CD4-positive, alpha-beta T cell treated with Interleukin-1 beta for 1 hour (primary cell): ENCODE data around the gene SH3RF3.

Source experiments
- DNase-seq, 2 donors: peaks; one replicate each; pipeline ENCODE4 v3.0.0-alpha.2; 2020 to 2022

The SH3RF3 gene

DNA sequence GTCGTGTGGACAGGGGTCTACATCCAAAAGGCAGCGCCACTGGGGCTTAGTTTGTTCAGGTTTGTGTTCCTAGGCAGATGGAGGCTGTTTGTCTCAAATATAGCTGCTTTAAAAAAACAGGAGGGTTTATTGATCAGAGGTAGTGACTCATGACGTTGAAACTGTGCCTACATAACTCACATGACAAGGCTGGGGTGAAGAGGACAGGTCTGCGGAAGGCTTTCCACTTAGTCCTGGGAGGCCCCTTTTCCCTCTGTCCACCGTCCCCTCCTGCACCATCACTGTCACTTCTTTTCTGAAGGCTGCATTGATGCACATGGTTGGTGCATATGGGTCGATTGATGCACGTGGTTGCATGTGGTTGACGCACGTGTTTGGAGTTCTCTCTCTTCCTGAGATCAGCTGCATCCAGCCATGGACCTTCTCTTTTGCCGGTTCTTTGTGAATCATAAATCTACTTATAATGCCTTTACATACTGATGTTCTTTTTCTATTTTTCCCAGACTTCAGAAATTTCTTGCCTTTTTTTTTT lies 10.9 kb downstream of the SH3RF3 start:
- no peak for DNase-seq

DNA sequence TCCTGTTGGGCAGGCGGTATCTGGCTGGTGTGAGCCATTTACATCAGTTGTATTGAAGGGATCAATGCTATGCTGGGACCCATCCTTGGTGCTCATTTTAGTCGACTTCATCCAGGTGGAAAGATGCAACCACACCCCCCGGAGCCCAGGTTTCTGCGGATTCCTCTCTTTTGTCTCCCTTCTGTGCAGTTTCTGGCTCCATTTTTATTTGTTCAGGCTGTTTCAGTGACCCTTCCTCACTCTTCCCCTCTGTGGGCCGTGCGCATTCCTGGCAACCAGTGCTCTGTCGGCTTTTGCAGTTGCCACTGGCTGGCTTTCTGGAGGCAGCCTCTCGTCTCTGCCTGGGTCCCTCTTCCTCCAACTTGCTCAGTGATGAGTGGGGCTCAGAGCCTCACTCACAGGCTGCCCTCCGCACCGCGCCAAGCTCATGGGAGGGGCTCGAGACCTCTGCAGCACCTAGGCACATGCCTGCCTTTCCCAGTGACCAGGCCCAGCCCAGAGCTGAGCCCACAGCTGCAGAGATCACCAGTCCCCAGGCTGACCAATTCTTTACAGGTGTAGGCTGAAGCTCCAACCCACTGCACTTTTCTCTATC lies 12.1 kb downstream of the SH3RF3 start:
- DNase-seq: no peak

DNA sequence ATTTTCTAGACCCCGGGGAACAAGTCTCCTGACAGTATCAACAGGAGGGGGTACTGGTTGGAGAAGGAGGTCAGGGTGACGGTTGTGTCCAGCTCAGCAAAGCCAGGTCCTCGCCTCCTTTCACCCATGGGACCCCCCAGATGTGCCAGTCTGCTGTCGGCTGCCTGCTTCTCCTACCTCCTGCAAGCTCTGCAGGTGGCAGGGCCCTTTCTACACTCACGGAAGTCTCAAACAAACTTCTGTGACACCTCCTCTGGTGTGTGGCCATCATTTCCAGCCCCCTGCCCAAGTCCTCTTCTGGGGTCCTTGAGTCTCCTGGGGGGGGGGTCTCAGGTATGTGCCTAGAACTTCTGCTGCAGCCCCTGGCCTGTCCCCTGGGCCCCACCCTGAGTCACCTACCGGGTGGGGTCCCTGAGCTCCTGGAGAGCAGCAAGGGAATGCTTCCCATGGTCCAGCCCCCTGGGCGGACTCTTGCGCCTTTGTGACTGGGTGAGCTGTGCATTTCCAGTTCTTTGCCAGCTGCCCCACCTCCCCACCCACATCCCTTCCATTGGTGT lies 12.8 kb downstream of the SH3RF3 start:
- no peak for DNase-seq

DNA sequence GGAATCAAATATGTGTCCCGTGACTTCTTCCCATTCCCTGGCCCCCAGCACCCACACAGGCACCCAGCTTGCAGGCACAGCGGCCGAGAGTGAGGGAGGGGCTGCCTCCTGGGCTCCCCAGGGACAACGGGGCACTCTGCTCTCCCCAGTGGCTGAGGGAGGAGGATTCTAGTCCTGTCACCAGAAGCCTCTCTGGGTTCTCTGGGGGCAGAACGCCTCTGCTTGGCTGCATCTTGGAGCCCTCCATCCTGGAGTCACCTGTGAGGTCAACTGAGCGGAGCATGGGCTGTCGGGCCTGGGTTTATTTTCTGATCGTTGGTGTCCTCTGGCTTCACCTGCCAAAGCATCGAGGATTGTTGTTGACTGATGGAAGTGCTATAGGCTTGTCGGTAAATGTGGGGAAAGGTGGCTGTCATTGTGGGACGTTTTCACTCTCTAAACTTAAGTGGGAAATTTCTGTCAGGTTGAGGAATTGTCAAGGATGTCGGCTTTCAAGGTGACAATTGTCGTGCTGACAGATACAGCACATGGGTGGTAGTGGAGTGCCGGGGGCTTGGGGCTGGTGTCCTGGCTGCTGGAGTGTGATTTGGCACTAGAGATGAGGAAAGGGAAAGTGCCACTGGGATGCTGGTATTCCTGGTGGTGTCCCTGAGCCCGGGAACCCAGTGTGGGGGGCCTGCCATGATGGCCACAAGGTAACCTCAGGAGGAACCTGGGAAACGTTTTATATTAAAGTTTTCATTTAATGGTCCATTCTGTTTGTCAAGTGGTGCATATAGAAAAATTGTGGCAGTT lies 13.6 kb downstream of the SH3RF3 start:
- DNase-seq: no peak

DNA sequence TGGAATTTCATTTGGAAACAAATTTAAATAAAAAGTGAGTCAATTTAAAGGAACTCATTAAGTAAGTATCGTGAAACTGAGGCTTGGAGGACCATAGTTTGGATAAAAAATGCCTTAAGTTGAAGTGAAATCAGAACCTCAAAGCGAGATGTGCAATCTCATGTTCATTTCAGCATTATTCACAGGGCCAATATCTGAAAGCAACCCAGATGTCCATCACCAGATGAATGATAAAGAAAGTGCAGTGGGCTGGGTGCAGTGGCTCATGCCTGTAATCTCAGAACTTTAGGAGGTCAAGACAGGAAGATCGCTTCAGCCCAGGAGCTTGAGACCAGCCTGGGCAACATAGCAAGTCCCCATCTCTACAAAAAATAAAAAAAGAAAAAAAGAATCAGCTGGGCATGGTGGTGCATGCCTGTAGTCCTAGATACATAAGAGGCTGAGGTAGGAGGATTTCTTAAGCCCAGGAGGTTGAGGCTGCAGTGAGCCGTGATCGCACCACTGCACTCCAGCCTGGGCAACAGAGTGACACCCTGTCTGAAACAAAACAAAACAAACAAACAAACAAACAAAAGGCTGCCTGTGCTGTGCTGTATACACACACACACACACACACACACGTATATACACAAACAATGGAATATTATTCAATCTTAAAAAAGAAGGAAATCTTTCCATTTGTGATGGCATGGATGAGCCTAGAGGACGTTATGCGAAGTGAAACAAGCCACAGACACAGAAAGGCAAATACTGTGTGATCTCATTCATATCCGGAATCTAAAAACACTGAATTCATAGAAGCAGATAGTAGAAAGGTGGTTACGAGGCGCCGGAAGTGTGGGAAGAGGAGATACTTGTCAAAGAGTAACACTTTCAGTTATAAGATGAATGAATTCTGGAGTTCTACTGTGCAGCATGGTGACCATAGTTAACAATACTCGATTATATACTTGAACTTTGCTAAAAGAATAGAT lies 14.5 kb downstream of the SH3RF3 start:
- peak; percentile 31 to 53 for DNase-seq

DNA sequence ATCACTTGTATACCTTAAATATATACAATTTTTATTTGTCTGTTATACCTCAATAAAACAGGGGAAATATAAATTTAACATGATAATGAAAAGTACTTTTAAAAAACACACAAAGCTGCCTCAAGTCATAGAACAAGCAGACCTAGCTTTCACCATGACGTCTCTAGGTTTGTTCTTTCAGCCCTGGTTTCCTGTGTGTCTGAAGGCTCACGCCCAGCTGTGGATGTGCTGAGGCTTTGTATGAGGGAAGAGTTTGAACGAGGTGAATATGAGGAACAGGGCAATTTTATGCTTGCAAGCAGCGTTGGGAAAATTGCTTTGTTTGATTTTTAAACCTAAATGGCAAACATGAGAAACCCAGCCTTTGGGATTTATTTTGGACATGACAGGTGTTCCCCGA lies 15.3 kb downstream of the SH3RF3 start:
- DNase-seq: peak; percentile 44 to 45

DNA sequence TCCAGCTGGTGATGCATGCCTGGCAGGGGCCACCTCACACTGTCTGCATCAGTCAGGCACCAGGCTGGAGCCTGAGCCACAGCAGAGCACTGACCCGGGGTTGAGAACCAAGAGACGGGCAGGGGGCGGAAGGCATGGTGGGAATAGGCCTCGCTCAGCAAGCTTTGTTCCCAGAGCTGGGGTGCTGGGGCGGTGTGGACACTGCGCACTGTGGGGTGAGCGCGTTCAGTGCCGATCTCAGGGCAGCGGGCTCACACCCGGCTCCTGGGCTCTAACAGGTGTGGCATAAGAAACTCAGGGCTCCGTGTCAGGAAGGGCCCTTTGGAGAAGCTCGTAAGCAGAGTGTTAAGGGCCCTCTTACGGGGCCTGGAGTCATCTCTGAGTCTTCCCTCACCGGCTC lies 15.7 kb downstream of the SH3RF3 start:
- DNase-seq: no peak

DNA sequence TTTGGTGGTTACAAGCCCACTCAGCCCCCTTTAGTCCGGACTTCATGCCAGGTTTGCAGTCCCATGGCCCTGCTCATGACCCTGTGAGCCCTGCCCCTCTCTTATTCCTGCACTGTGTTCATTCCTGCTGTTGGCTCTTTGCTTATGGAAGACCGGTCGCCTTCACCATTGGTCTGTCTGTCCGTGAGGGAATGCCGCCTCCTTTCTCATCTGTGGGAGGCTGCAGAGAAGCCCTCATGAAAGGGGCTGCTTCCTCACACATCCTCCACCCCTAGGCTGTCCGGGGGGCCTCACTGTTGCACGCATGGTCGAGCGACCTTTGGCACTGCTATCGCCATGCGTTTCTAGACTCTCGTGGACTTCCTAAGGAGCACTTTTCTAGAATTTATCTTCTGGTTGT lies 16.3 kb downstream of the SH3RF3 start:
- DNase-seq: no peak

DNA sequence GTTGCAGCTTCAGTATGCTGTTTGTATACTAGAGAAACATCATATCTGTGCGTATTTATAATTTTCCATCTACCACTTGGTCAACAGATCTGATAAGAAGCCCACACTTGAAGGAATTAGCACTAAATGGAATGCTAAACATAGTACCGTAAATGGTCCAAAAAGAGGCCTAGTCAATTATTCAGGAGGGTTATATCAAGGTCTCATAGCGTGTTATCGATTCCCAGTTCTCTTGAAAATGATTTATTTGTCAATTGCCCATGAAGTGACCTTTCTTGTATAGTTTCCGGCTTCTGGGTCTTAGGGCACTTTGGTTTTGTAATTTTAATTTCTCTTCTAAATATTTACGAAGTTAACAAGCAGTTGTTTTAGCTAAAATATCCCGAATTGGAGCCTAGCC lies 18.4 kb downstream of the SH3RF3 start:
- no peak for DNase-seq

DNA sequence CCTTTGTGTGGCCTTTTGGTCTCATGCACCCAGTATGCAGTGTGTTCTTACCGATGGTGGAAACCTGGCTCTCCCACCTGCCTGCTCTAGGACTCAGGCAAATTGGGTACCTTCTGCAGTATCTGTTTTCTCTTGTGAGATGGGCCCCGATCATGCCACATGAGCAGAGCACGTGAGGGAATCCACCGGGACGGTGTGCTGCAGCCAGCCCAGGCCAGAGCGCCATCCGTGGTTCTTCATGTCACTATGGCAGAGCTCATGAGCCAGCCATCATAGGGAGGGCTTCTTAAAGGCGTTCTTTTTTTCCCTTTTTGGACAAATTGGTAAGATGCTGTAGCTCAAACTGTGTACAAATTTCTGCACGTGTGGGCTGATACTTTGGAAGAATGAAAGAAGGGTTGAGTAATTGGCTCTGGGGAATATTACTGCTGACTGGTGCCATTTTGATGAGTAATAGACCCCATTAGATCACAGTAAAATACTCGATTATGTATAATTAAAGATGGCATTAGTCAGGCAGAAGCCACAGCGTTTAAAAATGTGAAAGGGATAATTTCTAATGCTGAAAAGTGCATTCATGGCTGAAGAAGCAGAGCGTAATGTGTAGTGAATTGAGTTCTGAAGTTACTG lies 19.2 kb downstream of the SH3RF3 start:
- DNase-seq: no peak

DNA sequence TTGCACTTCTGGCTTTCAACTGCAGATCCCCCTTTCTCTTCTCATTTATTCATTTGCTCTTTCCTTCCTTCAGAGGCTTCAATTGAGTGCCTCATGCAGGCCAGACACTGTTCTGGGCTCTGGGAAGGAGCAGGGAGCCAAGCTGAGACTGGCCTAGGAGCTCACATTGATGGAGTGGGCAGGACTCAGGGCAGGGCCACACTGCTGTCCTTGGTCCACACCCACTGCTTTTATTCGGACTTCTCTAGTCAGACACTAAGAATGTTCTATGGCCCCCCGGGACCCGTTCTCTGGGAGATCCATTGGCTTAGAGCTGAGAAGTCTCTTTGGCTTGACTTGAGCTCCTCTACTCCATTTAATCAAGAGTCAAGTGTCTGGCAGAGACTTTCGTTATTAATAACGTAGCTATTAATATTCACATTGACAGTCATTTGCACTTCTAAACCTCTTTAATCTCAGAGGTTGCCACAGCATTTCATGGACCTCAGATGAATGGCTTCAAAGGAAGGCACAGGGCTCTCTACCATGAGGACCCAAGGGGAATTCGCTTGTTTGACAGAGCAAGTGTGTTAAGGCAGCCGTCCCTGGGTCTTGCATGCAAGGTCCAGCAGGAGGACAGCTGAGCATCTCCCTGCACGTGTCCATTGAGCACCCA lies 20.1 kb downstream of the SH3RF3 start:
- no peak for DNase-seq

DNA sequence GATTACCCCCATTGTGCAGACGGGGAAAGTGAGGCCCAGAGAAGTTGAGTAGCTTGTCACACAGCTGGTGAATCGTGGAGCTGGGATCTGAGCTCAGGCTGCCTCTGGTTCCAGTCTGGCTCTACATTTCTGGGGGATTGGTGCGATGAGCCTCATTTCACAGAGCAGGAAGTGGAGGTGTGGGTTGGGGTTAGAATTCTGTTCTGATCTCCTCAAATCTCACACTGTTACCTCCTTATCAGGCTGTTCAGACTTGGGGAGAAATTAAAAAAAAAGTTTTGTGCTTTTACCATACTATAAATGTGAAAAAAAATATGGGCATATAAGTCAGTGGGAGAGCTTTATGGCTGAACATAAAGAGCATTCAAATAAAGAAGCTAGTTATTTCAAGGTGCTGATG lies 21.6 kb downstream of the SH3RF3 start:
- DNase-seq: no peak

DNA sequence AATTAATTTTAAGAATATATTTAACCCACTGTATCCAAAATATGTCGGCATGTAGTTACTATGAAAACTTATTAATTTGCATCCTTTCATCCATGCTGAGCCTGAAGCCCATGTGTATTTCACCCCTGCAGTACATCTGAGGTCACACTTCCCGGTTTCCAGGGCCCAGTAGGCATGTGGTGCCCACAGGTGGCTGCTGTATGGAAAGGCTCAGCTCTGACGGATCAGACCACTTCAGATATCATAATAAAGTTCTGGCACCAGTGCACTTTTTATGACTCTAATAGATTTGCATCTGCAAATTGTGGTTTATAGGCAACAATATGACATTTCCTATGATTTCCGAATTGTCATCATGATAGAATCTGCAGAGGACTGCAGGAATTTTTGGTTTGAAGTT lies 22.5 kb downstream of the SH3RF3 start:
- no peak for DNase-seq

DNA sequence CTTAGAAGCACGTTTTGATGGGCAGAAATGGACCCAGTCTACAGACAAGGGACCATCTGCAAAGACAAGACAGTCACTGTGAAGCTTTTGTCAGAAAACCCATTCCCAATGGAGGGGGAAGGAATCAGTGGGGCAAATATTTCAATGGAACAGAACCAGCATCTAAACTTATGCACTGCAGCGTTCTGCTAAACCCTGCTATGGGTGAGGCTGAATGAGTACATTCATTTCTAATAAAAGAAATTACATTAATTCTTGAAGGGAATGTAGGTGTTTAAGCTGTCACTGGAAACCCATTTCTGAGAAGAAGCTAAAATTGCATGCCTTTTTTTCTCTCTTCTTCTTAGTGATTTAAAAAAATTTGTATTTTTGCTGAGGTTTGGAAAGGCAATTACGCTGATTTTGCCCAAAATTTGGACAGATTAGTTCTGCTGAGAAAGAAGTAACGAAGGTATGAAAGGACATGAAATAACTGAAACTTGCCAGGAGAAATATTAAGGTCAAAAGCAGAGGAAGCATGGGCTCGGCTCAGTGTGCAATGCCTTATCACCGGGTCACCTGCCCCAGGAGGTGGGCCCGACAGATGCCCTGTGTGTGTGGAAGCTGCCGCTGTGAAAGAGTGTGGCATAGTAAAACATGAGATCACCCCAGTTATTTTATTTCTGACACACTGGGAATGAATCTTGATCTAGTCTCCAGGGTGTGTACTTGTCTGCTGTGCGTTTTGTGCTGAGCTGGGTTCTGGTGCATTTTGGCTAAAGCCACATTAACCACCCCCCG lies 24.2 kb downstream of the SH3RF3 start:
- no peak for DNase-seq

DNA sequence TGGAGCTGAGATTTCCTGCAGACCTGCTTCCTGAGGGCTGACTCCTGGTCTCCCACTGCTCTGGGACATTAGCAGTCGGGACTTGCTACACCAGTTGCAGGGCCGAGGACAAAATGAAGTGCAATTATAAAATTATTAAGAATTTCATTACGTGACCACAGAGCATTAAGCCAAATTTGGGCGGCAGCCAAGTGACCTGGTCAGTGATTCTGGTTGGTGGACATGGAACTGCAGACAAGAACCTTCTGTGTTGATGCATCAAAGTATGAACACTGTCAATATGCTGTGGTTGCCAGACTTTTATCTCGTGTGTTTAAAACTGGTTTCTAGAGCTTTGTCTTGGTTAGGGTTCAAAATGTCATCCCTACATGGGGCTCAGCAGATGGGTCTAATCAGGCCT lies 24.8 kb downstream of the SH3RF3 start:
- DNase-seq: no peak

DNA sequence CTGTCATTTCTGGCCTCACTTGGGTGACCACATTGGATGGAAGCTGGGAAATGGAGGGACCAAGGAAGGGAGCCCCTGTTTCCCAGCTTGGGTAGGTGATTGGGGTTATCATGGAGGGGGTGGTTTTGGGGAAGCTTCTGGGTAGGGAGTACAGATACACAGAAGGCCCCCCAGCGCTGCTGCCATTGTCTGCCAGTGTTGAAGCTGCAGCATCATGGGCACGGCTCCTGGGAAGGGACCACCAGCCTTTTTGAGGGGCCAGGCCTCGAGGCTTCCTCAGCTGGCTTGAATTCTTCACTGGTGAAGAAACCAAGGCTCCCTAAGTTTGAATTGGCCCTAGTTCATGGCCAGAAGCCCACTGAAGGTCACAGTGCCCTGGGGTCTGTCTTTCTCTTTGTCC lies 25.2 kb downstream of the SH3RF3 start:
- no peak for DNase-seq

DNA sequence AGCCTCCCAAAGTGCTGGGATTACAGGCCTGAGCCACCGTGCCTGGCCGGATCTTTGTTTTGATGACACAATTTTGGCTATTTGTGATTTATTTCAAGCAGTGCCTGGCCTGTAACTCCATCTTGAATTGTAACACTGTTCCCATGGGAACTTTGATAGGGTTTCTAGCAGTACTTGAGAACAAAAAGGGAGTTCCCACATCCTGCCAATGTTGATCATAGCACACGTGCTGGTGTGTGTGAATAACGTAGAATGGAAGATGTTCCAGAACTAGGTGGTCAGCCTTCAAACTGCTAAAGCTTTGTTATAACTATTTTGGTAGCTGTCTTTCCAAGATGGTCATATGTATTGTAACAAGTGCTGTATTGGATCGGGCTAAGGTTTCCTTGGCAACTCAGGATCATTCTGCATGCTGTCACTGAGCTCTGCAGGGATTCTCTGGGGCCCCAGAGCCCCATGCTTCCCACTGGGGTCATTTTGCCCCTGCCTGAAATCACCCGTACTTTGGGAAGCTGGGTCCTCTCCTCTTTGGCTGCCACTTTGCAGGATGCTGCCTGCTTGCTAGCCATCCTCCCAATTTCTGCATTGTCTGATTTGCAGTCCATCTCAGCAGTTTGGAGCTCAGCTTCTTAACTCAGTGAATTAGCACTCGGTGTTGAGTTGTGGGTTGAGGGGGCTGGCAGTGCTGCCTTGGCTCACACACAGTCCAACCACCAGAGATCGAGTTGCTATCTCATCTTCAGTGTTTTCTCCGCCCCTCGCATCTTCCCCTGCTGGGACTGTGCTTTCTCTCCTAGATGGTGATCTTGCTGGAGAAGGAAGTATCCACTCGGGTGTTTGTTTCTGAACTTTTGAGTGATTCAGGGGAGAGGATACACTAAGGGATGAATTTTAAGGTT lies 26.8 kb downstream of the SH3RF3 start:
- DNase-seq: no peak

DNA sequence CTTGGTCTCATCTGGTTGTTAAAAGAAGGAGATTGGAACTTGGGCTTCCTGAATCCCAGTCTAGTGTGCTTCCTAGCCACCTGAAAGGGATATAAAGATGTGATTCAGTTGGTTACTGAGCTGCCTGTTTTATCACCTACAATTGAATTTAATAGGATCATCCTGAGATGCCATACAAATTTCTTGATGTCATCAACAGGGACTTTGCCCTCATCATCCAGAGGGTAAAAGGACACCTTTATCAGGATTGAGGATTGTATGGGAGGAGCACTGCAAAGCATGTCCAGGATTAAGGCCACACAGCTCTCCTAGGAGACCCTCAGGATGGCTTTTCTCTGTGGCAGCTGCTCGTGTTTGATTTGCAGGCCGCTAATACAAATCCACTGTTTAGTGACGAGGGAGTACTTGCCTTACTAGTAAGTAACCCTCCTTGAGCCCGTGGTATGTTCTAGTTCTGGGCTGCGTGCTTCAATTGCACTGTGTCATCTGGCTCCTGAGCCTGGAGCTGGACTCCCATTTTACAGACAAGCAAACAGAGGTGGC lies 28.6 kb downstream of the SH3RF3 start:
- DNase-seq: no peak

DNA sequence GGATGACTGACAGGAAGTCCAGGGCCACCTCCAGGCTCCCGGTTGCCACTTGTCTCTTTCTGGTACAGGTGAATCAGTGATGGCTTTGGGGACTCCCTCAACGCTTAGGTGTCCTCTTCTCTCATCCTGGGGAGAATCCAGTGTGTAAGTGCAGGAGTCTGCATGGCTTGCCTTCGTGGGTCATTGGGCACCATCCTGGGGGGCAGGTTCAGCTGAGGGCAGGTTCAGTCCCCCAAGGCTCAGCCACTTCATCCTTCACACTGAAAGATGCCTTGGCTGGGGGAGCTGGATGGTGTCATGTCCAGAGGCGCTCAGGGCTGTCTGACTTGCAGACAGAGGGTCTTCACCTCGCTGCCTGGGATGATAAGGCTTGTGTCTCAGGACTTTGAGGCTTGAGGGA lies 29.2 kb downstream of the SH3RF3 start:
- no peak for DNase-seq

DNA sequence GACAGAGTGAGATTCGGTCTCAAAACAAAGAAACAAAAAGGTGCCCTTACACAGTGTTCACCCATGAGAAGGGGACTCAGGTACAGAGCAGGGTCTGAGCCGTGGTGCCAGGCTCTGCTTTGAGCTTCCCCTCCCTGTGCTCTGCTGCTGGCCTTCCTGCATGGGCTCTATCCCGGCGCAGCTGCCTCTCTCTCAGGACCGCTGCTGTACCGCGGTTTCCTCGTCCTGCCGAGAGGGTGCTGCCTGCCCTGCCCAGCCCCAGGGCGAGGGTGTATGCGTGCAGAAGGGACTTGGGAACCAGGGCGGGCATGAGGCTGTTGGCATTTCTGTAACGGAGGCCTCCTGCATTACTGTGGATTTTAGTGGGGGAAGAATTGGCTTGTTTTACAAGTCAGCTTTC lies 30.1 kb downstream of the SH3RF3 start:
- no peak for DNase-seq
